Heart right ventricle (tissue), 16 donors: ENCODE results near the gene ST13. TPM values are rescaled to one million over a fixed set of nuclear protein-coding genes. Genes with fewer than 3 reads are reported as not detected.
"Not testable (repeated sequence)": the region's sequence is repeated elsewhere in the genome, so short reads cannot be mapped to it uniquely, and the experiment has no call there.

Experiments
- ATAC-seq, 8 donors: fragments of 200-7000 bp; cut with Tn5 transposase; one replicate each; pipeline ENCODE4 v1.9.1; 2020; ENCODE audit warnings: mild to moderate bottlenecking in 8 of 8, moderate library complexity in 8 of 8, moderate number of reproducible peaks in 1 of 8
- DNase-seq, 2 donors: peaks; one replicate each; pipeline ENCODE4 v3.0.0-alpha.2; 2020
- H3K27ac ChIP-seq, 10 donors: fragments of 200-600 bp; sonication (generic) in 2 of 10; one replicate each; pipeline versions ENCODE4 v1.5.0 to v1.8.0; 2020 to 2022; ENCODE audit warnings: mild to moderate bottlenecking in 3 of 10
- H3K27me3 ChIP-seq, 7 donors: fragments of 200-600 bp; one replicate each; pipeline ENCODE4 v1.8.0; 2021 to 2022; ENCODE audit warnings: mild to moderate bottlenecking in 2 of 7
- H3K36me3 ChIP-seq, 9 donors: fragments of 200-600 bp; sonication (generic) in 1 of 9; one replicate each; pipeline versions ENCODE4 v1.5.0 to v1.8.0; 2020 to 2022; ENCODE audit warnings: mild to moderate bottlenecking in 2 of 9
- H3K4me1 ChIP-seq, 9 donors: fragments of 200-600 bp; sonication (generic) in 1 of 9; one replicate each; pipeline versions ENCODE4 v1.5.0 to v1.8.0; 2020 to 2022; ENCODE audit warnings: mild to moderate bottlenecking in 4 of 9
- H3K4me3 ChIP-seq, 10 donors: fragments of 200-600 bp; sonication (generic) in 2 of 10; one replicate each; pipeline versions ENCODE4 v1.5.0 to v1.8.0; 2020 to 2022; ENCODE audit warnings: mild to moderate bottlenecking in 7 of 10, moderate library complexity in 2 of 10
- H3K9me3 ChIP-seq, 11 donors: fragments of 200-600 bp in 10 of 11; sonication (generic) in 2 of 11; one replicate each; pipeline versions ENCODE4 v1.5.0 to v1.8.0; 2013 to 2022; ENCODE audit warnings: mild to moderate bottlenecking in 2 of 11, control low read depth in 1 of 11, moderate library complexity in 1 of 11
- CTCF ChIP-seq, 9 donors: fragments of 200-600 bp; sonication (generic) in 2 of 9; IDR thresholded peaks; one replicate each; pipeline versions ENCODE4 v1.5.0 to v1.8.0; 2021 to 2022; ENCODE audit warnings: antibody characterized with exemption in 9 of 9, mild to moderate bottlenecking in 5 of 9, moderate library complexity in 1 of 9
- WGBS, 2 donors: extraction: QIAGEN DNeasy Blood & Tissue Kit; methylation state at CpG; one replicate each; pipeline ENCODE4 v1.1.7; 2013; ENCODE audit warnings: inconsistent platforms in 1 of 2; 5-methylcytosine and 5-hydroxymethylcytosine counted together
- intact Hi-C, 10 donors: fragments of 100-400 bp; cut with DNase I; formaldehyde crosslinking; loops; one replicate each; pipeline versions ENCODE4 v1.11.1 to v1.14.2; 2022
- microRNA-seq, 2 donors: library from miRNA; unstranded; fragments of <30 nt; microRNA quantifications; one replicate each; pipeline ENCODE4 v1.2.0, GENCODE V29; 2021
- polyA plus RNA-seq, 2 donors: library from polyadenylated mRNA; stranded (reverse); fragments of 200-250 nt; gene quantifications; one replicate each; pipeline ENCODE4 v1.2.3, GENCODE V29; 2013
- total RNA-seq, 10 donors: library from RNA; stranded (reverse); fragmentation: NEBNext Ultra II Directional in 3 of 10; extraction: Animal tissue kit (Norgen Biotek cat#: 25700) in 3 of 10; gene quantifications; one replicate each; pipeline versions ENCODE4 v1.2.1 to v1.2.4, GENCODE V29; 2021 to 2023
- donor health status: Arrhythmogenic right ventricular cardiomyopathy.
- donor health status: ischemic (EF 13 %, LVEDD 7.1; RV severe dilation, severe dysfunction).
- donor health status: healthy with polysubstance abuse.
- donor health status: DM: no; HTN: yes; CAD: no.
- donor health status: DM: no; HTN: no; CAD: no.
- donor health status: ischemic (EF 25% LVEDD 6.9; RV normal size, moderate dysfunction).
- donor health status: ischemic (EF 25% LVEDD 5.7; RV mildly dilated, moderate dysfunction).
- donor health status: healthy.
- donor health status: DM: yes; HTN: yes; CAD: no.
- donor health status: Ischemic cardiomyopathy.
- donor health status: ischemic (EF 35%, LVEDD 5.7; RV mildly dilated, moderate dysfunction).
- donor health status: nonischemic (EF 11% LVEDD 7.7; RV severe dilation, severe dysfunction).
- donor health status: DM: yes; HTN: yes; CAD: no.
- donor health status: PGD.
- donor health status: ischemic (EF 29% LVEDD 5.4; RV normal size, mild dysfunction).
- donor health status: nonischemic (EF 23%, LVEDD 6.1; RV moderate dilation, normal function).

ST13 gene
- total and polyA plus RNA-seq, 12 donors = 35.0 to 238 (median 212) TPM

GRCh38 chr22:40791241-40791640, 65.2 kb downstream of the ST13 start:
- Histone ChIP-seq H3K27ac (no peak overlapping the region), H3K36me3 (peaks cover 0 to 78% (median 32%) of the 10 kb centered on the region in 9 donors), H3K4me1 (no peaks in the 10 kb centered on the region), H3K27me3 (no peaks in the 10 kb centered on the region), H3K4me3 (no peak overlapping the region), H3K9me3 (no peaks in the 10 kb centered on the region)
- no peak for DNase-seq
- TF ChIP-seq CTCF (IDR thresholded peaks at IDR 0.05) = no peak
- intact Hi-C loops = no loop called here
- no peak for ATAC-seq

GRCh38 chr22:40789131-40789530, 67.3 kb downstream of the ST13 start:
- H3K4me3 ChIP-seq = no peak overlapping the region
- WGBS, 2 donors = 98% methylated on average over 22 of the region's 22 CpGs
- DNase-seq (no peak), ATAC-seq (no peak)
- no peak overlapping the region for H3K27ac ChIP-seq
- H3K36me3 ChIP-seq = peaks cover 0 to 90% (median 33%) of the 10 kb centered on the region in 9 donors
- H3K27me3 ChIP-seq = no peaks in the 10 kb centered on the region
- intact Hi-C loops = no loop called here
- no peaks in the 10 kb centered on the region for H3K9me3 ChIP-seq
- no peaks in the 10 kb centered on the region for H3K4me1 ChIP-seq
- no peak for TF ChIP-seq CTCF (IDR thresholded peaks at IDR 0.05)

- H3K9me3 ChIP-seq = no peaks in the 10 kb centered on the region
- WGBS, 2 donors = 89% methylated on average over 3 of the region's 3 CpGs
- intact Hi-C loops = no loop called here
- TF ChIP-seq CTCF (IDR thresholded peaks at IDR 0.05) = no peak
- DNase-seq = no peak
- peaks cover 0 to 84% (median 28%) of the 10 kb centered on the region in 9 donors for H3K36me3 ChIP-seq
- no peaks in the 10 kb centered on the region for H3K27me3 ChIP-seq
- no peaks in the 10 kb centered on the region for H3K4me1 ChIP-seq
- ATAC-seq = no peak
- H3K4me3 ChIP-seq = no peak overlapping the region
- no peak overlapping the region for H3K27ac ChIP-seq
Observed at GRCh38 chr22:40782521-40782920, 73.9 kb downstream of the ST13 start.

GRCh38 chr22:40781749-40782148, 74.7 kb downstream of the ST13 start:
- 95 to 96% methylated on average over 14 of the region's 14 CpGs for WGBS, 2 donors
- ATAC-seq, DNase-seq, H3K27me3 ChIP-seq, H3K27ac ChIP-seq, H3K4me3 ChIP-seq, intact Hi-C loops, H3K9me3 ChIP-seq, H3K4me1 ChIP-seq: not testable (repeated sequence)
- peaks cover 0 to 84% (median 27%) of the 10 kb centered on the region in 9 donors for H3K36me3 ChIP-seq

Small RNA genes within 50 kb of the gene (microRNA-seq; reads per million reads assigned to microRNA genes)
- 1.2 to 3.1 reads per million in 2 donors for gene MIR4766

Other genes with a start within 250 kb of the ST13 start
- 10 to 100 TPM; 13.2 to 30.9 (median 18.5) TPM for gene MRTFA, start 219.9 kb downstream of the ST13 start, total RNA-seq
- gene MRTFA, start 219.9 kb downstream of the ST13 start, polyA plus RNA-seq = 10 to 100 TPM; 19.1 to 24.6 TPM
- gene MCHR1, start 177.2 kb downstream of the ST13 start, total RNA-seq = 1 to 10 TPM in 2 of 10 donors, under 1 TPM in 7, not detected in 1; 0.19 to 1.5 (median 0.37) TPM
- under 1 TPM; 0.15 to 0.39 TPM for gene MCHR1, start 177.2 kb downstream of the ST13 start, polyA plus RNA-seq
- 1 to 10 TPM; 2.5 to 5.6 (median 4.0) TPM for gene SLC25A17, start 37.3 kb downstream of the ST13 start, total RNA-seq
- gene SLC25A17, start 37.3 kb downstream of the ST13 start, polyA plus RNA-seq = 1 to 10 TPM; 7.2 to 8.6 TPM
- 10 to 100 TPM; 20.0 to 31.7 (median 26.3) TPM for gene XPNPEP3, start 509 bp upstream of the ST13 start, total RNA-seq
- gene XPNPEP3, start 509 bp upstream of the ST13 start, polyA plus RNA-seq = 1 to 10 TPM; 3.7 to 5.6 TPM
- gene DNAJB7, start 5.5 kb upstream of the ST13 start, total RNA-seq = not detected
- gene DNAJB7, start 5.5 kb upstream of the ST13 start, polyA plus RNA-seq = not detected
- 10 to 100 TPM; 58.0 to 71.6 (median 59.8) TPM for gene RBX1, start 94.7 kb upstream of the ST13 start, total RNA-seq
- 100 to 1,000 TPM in 1 of 2 donors, 10 to 100 TPM in 1; 86.3 to 123 TPM for gene RBX1, start 94.7 kb upstream of the ST13 start, polyA plus RNA-seq
- 10 to 100 TPM; 23.4 to 41.7 (median 36.4) TPM for gene EP300, start 236.0 kb upstream of the ST13 start, total RNA-seq
- gene EP300, start 236.0 kb upstream of the ST13 start, polyA plus RNA-seq = 10 to 100 TPM in 1 of 2 donors, 1 to 10 TPM in 1; 5.8 to 13.9 TPM